ENCODE measurements around the gene TPPP. TPM values are rescaled to one million over a fixed set of nuclear protein-coding genes. Genes with fewer than 3 reads are reported as not detected.

Gene TPPP
- total RNA-seq, 1 donor from 2014 or later: 5.4 TPM

- no peak for DNase-seq (ENCODE audit: low spot score)
Measured at GRCh38 chr5:665956-666711, 27.0 kb downstream of the TPPP start.

GRCh38 chr5:665541-665955 lies 27.6 kb downstream of the TPPP start:
- DNase-seq (ENCODE audit: low spot score): no peak

- no peak for DNase-seq (ENCODE audit: low spot score)
Measured at GRCh38 chr5:664994-665360, 28.2 kb downstream of the TPPP start.

GRCh38 chr5:664343-664993 lies 28.7 kb downstream of the TPPP start:
- no peak for DNase-seq (ENCODE audit: low spot score)

- no peak for DNase-seq (ENCODE audit: low spot score)
Measured at GRCh38 chr5:663436-664342, 29.5 kb downstream of the TPPP start.

GRCh38 chr5:662751-663435 lies 30.3 kb downstream of the TPPP start:
- DNase-seq (ENCODE audit: low spot score): no peak

- DNase-seq (ENCODE audit: low spot score): no peak
Measured at GRCh38 chr5:661891-662750, 31.0 kb downstream of the TPPP start.

GRCh38 chr5:660491-661030 lies 32.6 kb downstream of the TPPP start:
- DNase-seq (ENCODE audit: low spot score): no peak

- DNase-seq (ENCODE audit: low spot score): no peak
Measured at GRCh38 chr5:659496-660263, 33.5 kb downstream of the TPPP start.

- DNase-seq (ENCODE audit: low spot score): no peak
Measured at GRCh38 chr5:658103-658502, 35.0 kb downstream of the TPPP start.

GRCh38 chr5:657570-657969 lies 35.6 kb downstream of the TPPP start:
- DNase-seq (ENCODE audit: low spot score): no peak

- no peak for DNase-seq (ENCODE audit: low spot score)
Measured at GRCh38 chr5:655406-655805, 37.7 kb downstream of the TPPP start.

GRCh38 chr5:654071-654778 lies 38.9 kb downstream of the TPPP start:
- DNase-seq (ENCODE audit: low spot score): no peak

GRCh38 chr5:652773-653350 lies 40.3 kb downstream of the TPPP start:
- no peak for DNase-seq (ENCODE audit: low spot score)

GRCh38 chr5:652023-652515 lies 41.1 kb downstream of the TPPP start:
- no peak for DNase-seq (ENCODE audit: low spot score)

GRCh38 chr5:651296-652022 lies 41.7 kb downstream of the TPPP start:
- DNase-seq (ENCODE audit: low spot score): no peak

- no peak for DNase-seq (ENCODE audit: low spot score)
Measured at GRCh38 chr5:647727-648126, 45.4 kb downstream of the TPPP start.
